ENCODE measurements around the gene ARL5C. TPM values are rescaled to one million over a fixed set of nuclear protein-coding genes. Genes with fewer than 3 reads are reported as not detected.

ARL5C gene
- polyA plus RNA-seq, 1 donor from 2014 or later = not detected

DNA sequence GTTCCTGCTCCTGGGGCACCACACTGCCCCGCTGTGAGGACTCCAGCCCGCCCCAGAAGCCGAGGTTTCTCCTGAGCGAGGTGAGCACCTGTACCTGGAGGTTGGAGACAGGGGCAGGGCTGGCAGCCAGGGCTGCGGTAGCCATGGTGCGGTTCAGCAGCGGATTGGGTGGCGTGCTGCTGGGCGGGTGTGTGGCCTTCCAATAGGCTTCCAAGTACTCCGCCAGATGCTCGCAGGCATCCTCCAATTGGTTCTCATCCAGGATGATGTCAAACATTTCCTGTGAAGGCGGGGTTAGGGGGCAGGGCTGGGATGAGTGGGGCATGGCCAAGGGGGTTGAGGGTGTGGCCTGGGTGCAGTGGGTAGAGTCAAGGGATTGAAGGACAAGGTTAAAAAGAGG is 11.3 kb upstream of the ARL5C start:
- H3K27ac ChIP-seq (ENCODE audit: low read length) = no peak overlapping the region
- no peaks in the 10 kb centered on the region for H3K79me2 ChIP-seq (replicated peaks; ENCODE audit: insufficient read depth, low read length)
- H3K4me2 ChIP-seq (ENCODE audit: low read length) = no peak overlapping the region
- H3K4me3 ChIP-seq (ENCODE audit: low read length) = no peak overlapping the region
- no peak for TF ChIP-seq EP300 (conservative IDR thresholded peaks at IDR 0.05; ENCODE audit: poor library complexity, severe bottlenecking)
- TF ChIP-seq MXI1 (conservative IDR thresholded peaks at IDR 0.05; ENCODE audit: poor library complexity, severe bottlenecking) = no peak
- no peak for TF ChIP-seq REST (IDR thresholded peaks at IDR 0.05; ENCODE audit: borderline replicate concordance)
- no peak for TF ChIP-seq POLR2AphosphoS5 (IDR thresholded peaks at IDR 0.05)
- TF ChIP-seq RAD21 (conservative IDR thresholded peaks at IDR 0.05) = no peak
- TF ChIP-seq CTCF (IDR thresholded peaks at IDR 0.05; ENCODE audit: poor library complexity, severe bottlenecking) = no peak
- H3K27me3 ChIP-seq (ENCODE audit: insufficient read depth, low read depth, low read length) = no peaks in the 10 kb centered on the region
- no peak overlapping the region for H3K9ac ChIP-seq (ENCODE audit: low read length)
- no peaks in the 10 kb centered on the region for H4K20me1 ChIP-seq (ENCODE audit: insufficient read depth)
- no peaks in the 10 kb centered on the region for H3K9me2 ChIP-seq (ENCODE audit: insufficient read depth, low read length)
- no peak overlapping the region for H2AFZ ChIP-seq (ENCODE audit: low read depth, low read length)
- H3F3A ChIP-seq (ENCODE audit: insufficient read depth, low read length, poor library complexity, severe bottlenecking) = no peaks in the 10 kb centered on the region
- H3K36me3 ChIP-seq (ENCODE audit: insufficient read depth, low read length) = peaks cover 10% of the 10 kb centered on the region
- no peaks in the 10 kb centered on the region for H3K9me3 ChIP-seq (ENCODE audit: low read length)

- no peaks in the 10 kb centered on the region for H3K27me3 ChIP-seq (ENCODE audit: insufficient read depth, low read depth, low read length)
- no peak overlapping the region for H2AFZ ChIP-seq (ENCODE audit: low read depth, low read length)
- H3K4me2 ChIP-seq (ENCODE audit: low read length) = no peak overlapping the region
- no peaks in the 10 kb centered on the region for H3K9me3 ChIP-seq (ENCODE audit: low read length)
- no peaks in the 10 kb centered on the region for H4K20me1 ChIP-seq (ENCODE audit: insufficient read depth)
- no peak overlapping the region for H3K27ac ChIP-seq (ENCODE audit: low read length)
- no peaks in the 10 kb centered on the region for H3F3A ChIP-seq (ENCODE audit: insufficient read depth, low read length, poor library complexity, severe bottlenecking)
- TF ChIP-seq TAF1 (IDR thresholded peaks at IDR 0.05; ENCODE audit: low read depth) = no peak
- TF ChIP-seq SMC3 (conservative IDR thresholded peaks at IDR 0.05; ENCODE audit: poor library complexity) = no peak
- no peak for TF ChIP-seq EP300 (conservative IDR thresholded peaks at IDR 0.05; ENCODE audit: poor library complexity, severe bottlenecking)
- no peak for TF ChIP-seq EZH2 (IDR thresholded peaks at IDR 0.05; ENCODE audit: borderline replicate concordance, insufficient read depth, low read length, poor library complexity, severe bottlenecking)
- H3K36me3 ChIP-seq (ENCODE audit: insufficient read depth, low read length) = peaks cover 10% of the 10 kb centered on the region
- no peak overlapping the region for H3K9ac ChIP-seq (ENCODE audit: low read length)
- no peaks in the 10 kb centered on the region for H3K9me2 ChIP-seq (ENCODE audit: insufficient read depth, low read length)
- no peak overlapping the region for H3K4me3 ChIP-seq (ENCODE audit: low read length)
- H3K79me2 ChIP-seq (replicated peaks; ENCODE audit: insufficient read depth, low read length) = no peaks in the 10 kb centered on the region
Observed at GRCh38 chr17:39175695-39176093, 9.7 kb upstream of the ARL5C start.
